Effector CD8-positive, alpha-beta T cell (primary cell): ENCODE results near the gene RTP5.
"Not testable (repeated sequence)": the region's sequence is repeated elsewhere in the genome, so short reads cannot be mapped to it uniquely, and the experiment has no call there.

Experiments used
- DNase-seq: peaks from one replicate; lab custom pipeline; 2025; lab: John Stamatoyannopoulos, UW

Gene RTP5

GRCh38 chr2:241902357-241902991 lies 32.9 kb downstream of the RTP5 start:
- no peak for DNase-seq

GRCh38 chr2:241903121-241904010 lies 33.8 kb downstream of the RTP5 start:
- DNase-seq = no peak

- no peak for DNase-seq
These were observed 34.6 kb downstream of the RTP5 start for GRCh38 chr2:241904011-241904718.

- DNase-seq = no peak
These were observed 35.5 kb downstream of the RTP5 start for GRCh38 chr2:241904791-241905710.

GRCh38 chr2:241905716-241906377 lies 36.3 kb downstream of the RTP5 start:
- DNase-seq = no peak

- DNase-seq = not testable (repeated sequence)
These were observed 36.8 kb downstream of the RTP5 start for GRCh38 chr2:241906378-241906770.

- DNase-seq = no peak
These were observed 37.5 kb downstream of the RTP5 start for GRCh38 chr2:241906826-241907570.

- DNase-seq = not testable (repeated sequence)
These were observed 38.3 kb downstream of the RTP5 start for GRCh38 chr2:241907831-241908230.

GRCh38 chr2:241908686-241909420 lies 39.3 kb downstream of the RTP5 start:
- DNase-seq = no peak

- no peak for DNase-seq
These were observed 40.2 kb downstream of the RTP5 start for GRCh38 chr2:241909769-241910168.

- DNase-seq = no peak
These were observed 41.3 kb downstream of the RTP5 start for GRCh38 chr2:241910604-241911520.

- DNase-seq = no peak
These were observed 42.0 kb downstream of the RTP5 start for GRCh38 chr2:241911551-241911950.

- no peak for DNase-seq
These were observed 42.6 kb downstream of the RTP5 start for GRCh38 chr2:241912021-241912555.

- no peak for DNase-seq
These were observed 44.2 kb downstream of the RTP5 start for GRCh38 chr2:241913703-241914102.

GRCh38 chr2:241914542-241914941 lies 45.0 kb downstream of the RTP5 start:
- no peak for DNase-seq

- DNase-seq = not testable (repeated sequence)
These were observed 52.1 kb downstream of the RTP5 start for GRCh38 chr2:241921631-241922030.

GRCh38 chr2:241922411-241922810 lies 52.9 kb downstream of the RTP5 start:
- no peak for DNase-seq
